OCI-LY1 (cell line): ENCODE results near the gene NALCN.

Source experiments
- CTCF ChIP-seq: fragments of 200-600 bp; sonication (generic), shearing (Covaris generic); IDR thresholded peaks from 2 replicates; pipeline ENCODE4 v1.5.1; 2017; ENCODE audit warnings: mild to moderate bottlenecking, antibody characterized with exemption, low read length, moderate library complexity, mixed read lengths
- EZH2 ChIP-seq: fragments of 200-600 bp; sonication (generic), shearing (Covaris generic); IDR thresholded peaks from 2 replicates; pipeline ENCODE4 v1.8.0; 2017; ENCODE audit warnings: borderline replicate concordance, mixed run types, mild to moderate bottlenecking, antibody characterized with exemption, low read length, moderate library complexity, mixed read lengths

- TF ChIP-seq CTCF (no peak), EZH2 (no peak)
Measured at GRCh38 chr13:101258071-101258470, 158.2 kb downstream of the NALCN start.
